Fibroblast of villous mesenchyme (primary cell): Measurements from ENCODE around the gene PLEKHA7. TPM values are rescaled to one million over a fixed set of nuclear protein-coding genes. Genes with fewer than 3 reads are reported as not detected.
"Not testable (repeated sequence)": the region's sequence is repeated elsewhere in the genome, so short reads cannot be mapped to it uniquely, and the experiment has no call there.

Experiments used
- DNase-seq: peaks from one replicate; pipeline ENCODE4 v3.0.0-alpha.2; 2010; ENCODE audit warnings: low read depth
- H3K4me3 ChIP-seq: 2 replicates; pipeline ENCODE4 v1.5.1; 2011; ENCODE audit warnings: low read depth, mild to moderate bottlenecking, low read length
- CTCF ChIP-seq: IDR thresholded peaks from 2 replicates; pipeline ENCODE4 v1.5.1; 2012; ENCODE audit warnings: low read depth, mild to moderate bottlenecking, low read length; ENCODE audit not compliant: insufficient read depth
- total RNA-seq: library from RNA; depleted of rRNA; stranded (reverse); fragments of >200 nt; gene quantifications from 2 replicates; pipeline ENCODE4 v1.2.3, GENCODE V29; 2012

Gene PLEKHA7
- total RNA-seq, 1 donor, result 0.86 TPM

DNA sequence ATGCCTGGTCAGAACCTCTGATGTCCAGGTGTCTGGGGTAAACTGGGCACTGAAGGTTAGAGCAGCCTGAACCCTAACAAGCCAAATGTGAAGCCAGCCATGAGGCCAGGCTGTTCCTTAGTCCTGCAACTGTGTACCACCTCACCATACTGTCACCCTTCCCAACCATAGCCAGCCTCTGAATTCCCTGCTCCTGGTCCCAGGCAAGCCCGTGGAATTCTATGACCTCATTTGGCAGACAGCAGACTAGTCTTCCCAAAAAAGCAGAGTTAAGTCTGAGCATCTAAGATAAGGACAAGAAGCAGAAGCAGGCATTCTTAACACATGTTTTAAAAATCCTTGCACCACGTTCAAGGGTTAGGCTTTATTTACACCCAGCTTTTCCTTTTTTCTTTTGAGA lies 140.9 kb downstream of the PLEKHA7 start:
- DNase-seq, result peak; percentile 51
- no peak for TF ChIP-seq CTCF

DNA sequence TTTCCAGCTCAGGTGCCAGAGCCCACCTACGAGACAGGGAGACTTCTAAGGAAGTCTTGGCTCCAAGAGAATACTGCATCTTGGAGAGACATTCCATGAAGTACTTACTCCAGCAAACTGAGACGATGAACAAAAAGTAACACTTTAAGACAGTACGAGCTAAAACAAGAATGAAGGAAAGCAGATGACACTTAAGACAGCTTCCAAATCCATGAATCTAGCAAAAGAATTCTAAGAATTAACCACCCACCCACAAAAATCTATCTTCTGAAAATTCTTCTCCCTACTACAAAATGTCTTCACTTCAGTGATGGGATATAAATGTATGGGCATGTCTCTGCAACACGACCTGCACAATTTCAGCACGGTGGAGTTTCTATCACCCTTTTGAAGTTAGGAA lies 142.8 kb downstream of the PLEKHA7 start:
- TF ChIP-seq CTCF, result no peak
- no peak overlapping the region for H3K4me3 ChIP-seq
- DNase-seq, result peak; percentile 47

More for the DNA sequence above, 140.9 kb downstream of the PLEKHA7 start:
- H3K4me3 ChIP-seq, result no peak overlapping the region

- H3K4me3 ChIP-seq, result no peak overlapping the region
- TF ChIP-seq CTCF, result no peak
- no peak for DNase-seq
Observed at GRCh38 chr11:16867097-16867496, 147.1 kb downstream of the PLEKHA7 start.

DNA sequence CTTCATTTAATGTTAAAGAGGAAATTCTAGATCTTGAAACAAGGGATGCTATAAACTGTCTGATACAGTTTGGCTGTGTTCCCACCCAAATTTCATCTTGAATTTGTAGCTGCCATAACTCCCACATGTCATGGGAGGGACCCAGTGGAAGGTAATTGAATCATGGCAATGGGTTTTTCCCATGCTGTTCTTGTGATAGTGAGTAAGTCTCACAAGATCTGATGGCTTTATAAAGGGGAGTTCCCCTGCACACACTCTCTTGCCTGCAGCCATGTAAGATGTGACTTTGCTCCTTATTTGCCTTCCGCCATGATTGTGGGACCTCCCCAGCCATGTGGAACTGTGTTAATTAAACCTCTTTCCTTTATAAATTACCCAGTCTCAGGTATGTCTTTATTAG lies 149.8 kb downstream of the PLEKHA7 start:
- DNase-seq, H3K4me3 ChIP-seq: not testable (repeated sequence)

- TF ChIP-seq CTCF, result no peak
- no peak for DNase-seq
Observed at GRCh38 chr11:16863389-16863788, 150.8 kb downstream of the PLEKHA7 start.

GRCh38 chr11:16862726-16863125 lies 151.5 kb downstream of the PLEKHA7 start:
- no peak overlapping the region for H3K4me3 ChIP-seq
- no peak for TF ChIP-seq CTCF
- DNase-seq, result no peak

More at GRCh38 chr11:16863389-16863788, 150.8 kb downstream of the PLEKHA7 start:
- no peak overlapping the region for H3K4me3 ChIP-seq

GRCh38 chr11:16861862-16862261 lies 152.4 kb downstream of the PLEKHA7 start:
- H3K4me3 ChIP-seq, result no peak overlapping the region
- no peak for TF ChIP-seq CTCF
- no peak for DNase-seq
